ENCODE data around the gene MARK4.

DNA sequence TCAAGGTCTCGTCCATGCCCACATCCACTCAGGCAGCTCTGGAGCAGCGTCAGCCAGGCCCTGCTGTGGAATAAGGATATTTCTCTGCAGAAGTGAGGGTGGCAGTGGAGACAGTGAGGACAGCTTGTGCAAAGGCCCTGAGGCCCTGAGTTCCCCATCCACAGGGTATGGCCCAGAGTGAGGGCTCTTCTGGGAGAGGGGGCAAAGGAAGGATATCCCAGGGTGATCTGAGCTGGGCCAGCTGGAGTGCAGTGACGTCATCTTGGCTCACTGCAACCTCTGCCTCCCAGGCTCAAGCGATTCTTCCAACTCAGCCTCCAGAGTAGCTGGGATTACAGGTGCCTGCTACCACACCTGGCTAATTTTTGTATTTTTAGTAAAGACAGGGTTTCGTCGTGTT, 11.5 kb downstream of the MARK4 start:
- no peak for TF ChIP-seq CTCF (IDR thresholded peaks at IDR 0.05)
- TF ChIP-seq POLR2A (IDR thresholded peaks at IDR 0.05): no peak

Measured in adrenal gland (tissue), 5 donors.